HCT116 (cell line): ENCODE results near the gene OPCML.

Experiments
- CTCF ChIP-seq, 3 experiments: fragments of 200-600 bp in 1 of 3; sonication (generic) in 1 of 3; IDR thresholded peaks in 2 of 3; conservative IDR thresholded peaks in 1 of 3; 2 replicates each; pipeline ENCODE4 v1.5.1; 2012 to 2017; ENCODE audit warnings: low read depth in 2 of 3, low read length in 2 of 3, antibody characterized with exemption in 1 of 3, borderline replicate concordance in 1 of 3, control low read depth in 1 of 3, mild to moderate bottlenecking in 1 of 3, mixed read lengths in 1 of 3, mixed run types in 1 of 3, moderate library complexity in 1 of 3; ENCODE audit not compliant: insufficient read depth in 1 of 3
- EZH2 ChIP-seq: fragments of 200-600 bp; sonication (generic); IDR thresholded peaks from 2 replicates; pipeline ENCODE4 v1.6.1; 2017; ENCODE audit warnings: antibody characterized with exemption, mixed run types
- EZH2phosphoT487 ChIP-seq: fragments of 200-600 bp; IDR thresholded peaks from 2 replicates; pipeline ENCODE4 v1.6.1; 2018; ENCODE audit warnings: antibody characterized with exemption, borderline replicate concordance
- MAX ChIP-seq: IDR thresholded peaks from 2 replicates; pipeline ENCODE4 v1.6.1; 2012
- POLR2A ChIP-seq: IDR thresholded peaks from 2 replicates; pipeline ENCODE4 v1.7.0; 2011; ENCODE audit warnings: borderline replicate concordance; ENCODE audit not compliant: insufficient read depth, insufficient read length; ENCODE audit errors: extremely low read depth
- RAD21 ChIP-seq: IDR thresholded peaks from 2 replicates; pipeline ENCODE4 v1.6.1; 2012; ENCODE audit warnings: low read depth, mild to moderate bottlenecking
- REST ChIP-seq: IDR thresholded peaks from 2 replicates; pipeline ENCODE4 v1.6.1; 2012; ENCODE audit warnings: low read depth
- SP1 ChIP-seq: IDR thresholded peaks from 2 replicates; pipeline ENCODE4 v1.6.1; 2012; ENCODE audit warnings: low read depth
- ZBTB33 ChIP-seq: IDR thresholded peaks from 2 replicates; pipeline ENCODE4 v1.6.1; 2011; ENCODE audit warnings: mild to moderate bottlenecking, low read length, moderate library complexity; ENCODE audit not compliant: insufficient replicate concordance; ENCODE audit errors: extremely low read depth
- ZNF274 ChIP-seq: fragments of 200-500 bp; sonication (Bioruptor generic); IDR thresholded peaks from 2 replicates; pipeline ENCODE4 v1.6.1; 2014; ENCODE audit warnings: mild to moderate bottlenecking, low read depth, low read length, inconsistent platforms

GRCh38 chr11:132913295-132913694 lies 619.0 kb downstream of the OPCML start:
- TF ChIP-seq CTCF (IDR thresholded peaks at IDR 0.05 in 2 of 3, conservative IDR thresholded peaks at IDR 0.05 in 1 of 3; ENCODE audit: borderline replicate concordance in 1 of 3, insufficient read depth in 1 of 3, low read depth in 2 of 3, low read length in 2 of 3) (no peak), EZH2phosphoT487 (no peak), RAD21 (no peak), MAX (no peak), ZBTB33 (no peak), EZH2 (no peak), REST (no peak), SP1 (no peak), ZNF274 (no peak), POLR2A (no peak)
